Activated CD4-positive, alpha-beta T cell treated with anti-CD3 and anti-CD28 coated beads for 24 hours (primary cell): ENCODE results near the gene CNKSR2.

ENCODE experiments used
- DNase-seq, 2 donors: peaks; one replicate each; pipeline ENCODE4 v3.0.0-alpha.2; 2020; ENCODE audit warnings: low read depth in 2 of 2

Gene CNKSR2

DNA sequence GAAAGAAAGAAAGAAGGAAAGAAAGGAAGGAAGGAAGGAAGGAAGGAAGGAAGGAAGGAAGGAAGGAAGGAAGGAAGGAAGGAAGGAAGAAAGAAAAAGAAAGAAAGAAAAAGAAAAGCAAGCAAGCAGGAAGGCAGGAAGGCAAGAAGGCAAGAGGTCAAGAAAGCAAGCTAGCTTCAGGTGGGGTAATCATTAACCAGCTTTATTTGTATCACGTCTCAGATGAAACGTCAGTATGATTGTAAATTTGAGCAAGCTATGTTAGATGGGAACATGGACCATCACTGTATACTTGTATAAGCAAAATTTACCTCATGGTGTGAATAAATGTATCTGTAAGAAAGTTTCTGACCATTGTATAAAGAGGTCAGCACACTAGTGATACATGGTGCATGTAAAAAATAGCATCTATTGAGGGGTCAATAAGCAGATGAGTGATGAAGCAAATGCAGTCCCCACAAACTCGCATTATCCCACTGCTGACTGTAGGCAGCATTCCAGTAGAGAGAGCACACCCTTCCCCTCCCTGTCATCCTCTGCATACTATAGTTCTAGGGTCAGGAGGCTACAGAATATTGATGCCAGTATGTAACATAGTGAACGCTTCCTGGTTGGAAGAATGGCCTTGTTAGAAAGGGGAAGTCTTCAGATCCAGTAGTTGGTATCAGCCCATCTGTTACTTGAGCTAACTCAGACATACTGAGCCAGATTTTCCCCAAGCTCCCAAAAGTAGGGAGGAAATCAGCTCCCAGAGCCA, 300.4 kb downstream of the CNKSR2 start:
- DNase-seq, result no peak

- no peak for DNase-seq
Measured at GRCh38 chrX:21675931-21676330, 301.7 kb downstream of the CNKSR2 start.

DNA sequence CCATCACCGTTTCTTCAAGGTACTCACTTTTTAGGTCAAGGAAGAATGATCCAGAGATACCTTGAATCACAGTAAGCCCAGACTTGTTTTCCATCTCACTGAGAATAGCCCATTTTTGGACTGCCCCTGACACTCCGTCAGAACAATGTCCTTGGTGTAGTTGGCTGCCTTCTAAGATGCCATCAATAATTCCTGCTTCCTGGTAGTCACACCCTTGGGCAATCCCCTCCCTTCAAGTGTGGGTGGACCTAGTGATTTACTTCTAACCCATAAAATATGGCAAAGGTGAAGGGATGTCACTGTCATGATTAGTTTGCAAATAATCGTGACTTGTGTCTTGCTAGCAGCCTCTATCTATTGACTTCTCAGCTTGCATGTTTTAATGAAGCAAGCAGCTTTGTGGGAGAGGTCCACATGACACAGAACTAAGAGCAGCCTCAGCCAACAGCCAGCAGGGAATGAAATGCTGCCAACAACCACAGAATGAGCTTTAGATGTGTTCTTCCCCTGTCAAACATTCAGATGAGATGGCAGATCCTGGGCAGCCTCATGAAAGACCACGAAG, 303.9 kb downstream of the CNKSR2 start:
- no peak for DNase-seq

DNA sequence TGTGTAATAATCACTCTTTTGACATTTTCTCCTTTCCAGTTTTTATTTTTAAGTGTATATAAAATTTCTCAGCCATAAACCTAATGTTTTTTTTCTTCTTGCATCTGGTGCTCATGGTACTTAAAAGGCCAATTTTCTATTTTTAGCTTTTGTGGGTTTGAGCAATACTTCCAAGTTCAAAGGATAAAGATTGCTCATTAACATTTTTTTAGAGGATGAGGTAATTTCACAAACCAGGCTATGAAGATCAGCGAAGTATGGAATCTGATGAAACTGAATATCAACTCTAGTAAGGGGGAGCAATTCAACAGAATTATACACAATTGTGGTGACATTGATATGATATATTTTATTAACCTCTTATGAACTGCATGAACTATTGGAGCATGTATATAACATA, 309.7 kb downstream of the CNKSR2 start:
- no peak for DNase-seq

DNA sequence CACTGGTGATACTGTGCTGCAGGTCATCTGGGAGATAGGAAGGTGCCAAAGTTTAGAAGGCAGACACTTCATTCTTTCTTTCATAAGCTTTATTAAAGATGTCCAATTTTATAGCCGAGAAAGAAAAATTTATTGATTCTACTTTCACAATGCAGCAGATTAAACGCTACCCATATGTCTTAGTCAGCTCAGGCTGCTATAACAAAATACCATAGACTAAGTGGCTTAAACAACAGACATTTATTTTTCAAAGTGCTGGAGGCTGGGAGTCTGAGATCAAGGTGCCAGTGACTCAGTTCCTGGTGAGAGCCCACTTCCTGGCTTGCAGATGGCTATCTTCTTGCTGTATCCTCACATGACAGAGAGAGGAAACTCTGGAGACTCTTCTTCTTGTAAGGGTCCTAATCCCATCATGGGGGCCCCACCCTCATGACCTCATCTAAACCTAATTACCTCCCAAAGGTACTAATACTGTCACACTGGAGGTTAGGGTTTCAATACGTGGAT, 317.3 kb downstream of the CNKSR2 start:
- DNase-seq, result no peak

DNA sequence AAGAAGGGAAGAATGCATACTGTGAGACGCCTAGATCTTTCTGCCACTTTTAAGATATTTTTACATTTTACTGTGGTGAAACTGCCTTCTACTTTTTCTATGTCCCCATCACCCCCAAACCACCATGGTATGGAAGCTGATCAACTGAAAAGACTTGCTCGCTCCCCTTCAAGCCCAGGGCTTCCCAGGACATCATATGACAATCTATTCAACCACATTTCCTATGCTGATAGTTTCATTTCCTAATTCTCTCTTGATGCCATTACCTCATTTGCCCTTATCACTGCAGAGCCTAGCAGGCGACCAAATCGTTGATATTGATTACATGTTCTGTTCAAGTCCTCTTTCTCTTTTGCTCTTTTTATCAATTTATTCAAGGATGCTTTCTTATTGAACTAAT, 324.1 kb downstream of the CNKSR2 start:
- no peak for DNase-seq

- DNase-seq, result no peak
Measured at GRCh38 chrX:21699136-21699535, 324.9 kb downstream of the CNKSR2 start.

DNA sequence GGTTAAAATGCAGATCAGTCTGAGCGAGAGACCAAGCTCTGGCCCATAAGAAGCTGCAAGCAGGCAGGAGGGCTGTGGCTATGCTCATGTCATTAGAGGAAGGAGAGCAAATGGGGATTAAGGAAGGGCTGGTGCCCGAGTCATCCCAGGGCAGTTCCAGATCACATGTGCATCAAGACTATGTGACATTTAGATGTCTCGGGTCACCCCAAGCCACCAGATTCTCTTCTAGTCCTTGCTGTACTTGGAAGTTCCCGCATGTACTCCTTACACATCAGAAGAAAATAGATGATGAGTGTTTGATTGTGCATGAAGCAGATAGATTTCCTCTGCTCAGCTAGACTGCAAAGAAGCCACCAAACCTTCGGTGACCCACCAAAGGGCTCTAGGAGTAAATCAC, 326.1 kb downstream of the CNKSR2 start:
- no peak for DNase-seq

DNA sequence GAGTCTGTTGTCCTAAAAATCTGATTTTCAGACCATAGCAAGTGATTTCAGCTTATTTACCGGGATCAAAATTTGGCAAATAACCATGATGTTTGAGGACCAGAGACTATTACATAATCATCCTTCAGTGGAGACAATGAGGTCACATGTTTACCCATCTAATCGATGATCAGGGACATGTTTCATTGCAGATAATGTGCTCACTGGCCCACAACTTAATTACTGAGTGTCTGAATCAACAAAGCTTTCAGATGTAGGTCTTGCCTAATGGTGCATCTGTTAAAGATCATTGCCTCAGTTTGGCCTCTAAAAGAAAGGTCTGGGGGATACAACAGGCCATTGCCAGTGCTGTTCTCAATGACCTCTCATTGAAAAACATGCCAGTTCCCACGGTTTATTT, 326.7 kb downstream of the CNKSR2 start:
- DNase-seq, result no peak

DNA sequence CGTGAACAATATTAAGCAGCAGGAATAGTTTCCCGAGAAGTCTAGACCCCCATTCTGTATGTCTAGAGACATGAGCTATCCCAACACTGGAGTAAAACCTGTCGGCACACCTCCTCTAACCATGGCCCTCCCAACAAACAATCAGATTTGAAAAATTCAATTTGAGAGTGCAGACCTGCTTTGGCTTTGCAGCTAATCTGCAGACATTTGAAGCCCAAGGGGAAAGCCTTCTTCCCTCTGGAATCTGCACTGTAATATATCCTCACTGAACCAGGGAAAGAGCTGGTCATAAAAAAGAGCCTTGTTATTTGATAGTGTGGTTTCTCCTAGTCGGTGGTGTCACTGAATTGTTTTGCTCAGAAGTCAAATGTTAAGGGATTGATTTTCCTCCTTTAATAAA, 328.5 kb downstream of the CNKSR2 start:
- DNase-seq, result no peak
